Activated naive CD8-positive, alpha-beta T cell treated with anti-CD3 and anti-CD28 coated beads, Interleukin-2, amount 50 U/mL, for 16 hours (primary cell): ENCODE data around the gene LPCAT3.
"Not testable (repeated sequence)": the region's sequence is repeated elsewhere in the genome, so short reads cannot be mapped to it uniquely, and the experiment has no call there.

ENCODE experiments used
- DNase-seq: peaks from one replicate; pipeline ENCODE4 v3.0.0-alpha.2; 2020; ENCODE audit warnings: low read depth, low spot score

LPCAT3 gene

DNA sequence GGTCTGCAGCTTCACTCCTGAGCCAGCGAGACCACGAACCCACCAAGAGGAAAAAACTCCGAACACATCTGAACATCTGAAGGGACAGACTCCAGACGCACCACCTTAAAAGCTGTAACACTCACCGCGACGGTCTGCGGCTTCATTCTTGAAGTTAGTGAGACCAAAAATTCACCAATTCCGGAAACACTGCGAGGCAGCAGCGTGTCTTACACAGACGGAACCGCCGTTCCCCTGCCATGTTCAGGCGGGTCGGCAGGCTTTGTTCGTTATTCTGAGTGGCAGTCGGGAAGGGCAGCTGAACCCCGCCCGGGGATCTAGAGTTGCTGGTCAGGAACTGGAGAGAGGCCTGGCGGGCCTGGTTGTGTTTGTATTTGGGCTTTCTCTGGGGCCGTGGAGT lies 20.3 kb upstream of the LPCAT3 start:
- DNase-seq: no peak

DNA sequence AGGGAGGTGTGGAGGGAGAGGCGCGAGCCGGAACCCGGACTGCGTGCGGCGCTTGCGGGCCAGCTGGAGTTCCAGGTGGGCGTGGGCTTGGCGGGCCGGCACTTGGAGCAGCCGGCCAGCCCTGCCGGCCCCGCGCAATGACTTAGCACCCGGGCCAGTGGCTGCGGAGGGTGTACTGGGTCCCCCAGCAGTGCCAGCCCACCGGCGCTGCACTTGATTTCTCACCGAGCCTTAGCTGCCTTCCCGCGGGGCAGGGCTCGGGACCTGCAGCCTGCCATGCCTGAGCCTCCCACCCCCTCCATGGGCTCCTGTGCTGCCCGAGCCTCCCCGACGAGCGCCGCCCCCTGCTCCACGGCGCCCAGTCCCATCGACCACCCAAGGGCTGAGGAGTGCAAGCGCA lies 19.1 kb upstream of the LPCAT3 start:
- DNase-seq: not testable (repeated sequence)

- DNase-seq: no peak
These were observed 17.2 kb upstream of the LPCAT3 start for GRCh38 chr12:7035463-7035862.

DNA sequence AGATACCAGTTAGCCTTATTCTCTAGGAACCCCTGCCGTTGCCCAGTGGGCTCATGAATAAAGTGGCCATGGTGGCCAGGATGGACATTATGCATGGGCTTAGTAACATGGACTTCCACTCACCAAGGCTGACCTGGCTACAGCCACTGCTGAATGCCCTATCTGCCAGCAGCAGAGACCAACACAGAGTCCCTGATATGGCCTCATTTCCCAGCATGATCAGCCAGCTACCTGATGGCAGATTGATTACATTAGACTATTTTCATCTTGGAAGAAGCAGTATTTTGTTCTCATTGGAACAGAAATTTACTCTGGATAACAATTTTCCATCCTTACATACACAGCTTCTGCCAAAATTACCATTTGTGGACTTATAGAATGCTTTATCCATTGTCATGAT lies 16.2 kb upstream of the LPCAT3 start:
- DNase-seq: no peak

DNA sequence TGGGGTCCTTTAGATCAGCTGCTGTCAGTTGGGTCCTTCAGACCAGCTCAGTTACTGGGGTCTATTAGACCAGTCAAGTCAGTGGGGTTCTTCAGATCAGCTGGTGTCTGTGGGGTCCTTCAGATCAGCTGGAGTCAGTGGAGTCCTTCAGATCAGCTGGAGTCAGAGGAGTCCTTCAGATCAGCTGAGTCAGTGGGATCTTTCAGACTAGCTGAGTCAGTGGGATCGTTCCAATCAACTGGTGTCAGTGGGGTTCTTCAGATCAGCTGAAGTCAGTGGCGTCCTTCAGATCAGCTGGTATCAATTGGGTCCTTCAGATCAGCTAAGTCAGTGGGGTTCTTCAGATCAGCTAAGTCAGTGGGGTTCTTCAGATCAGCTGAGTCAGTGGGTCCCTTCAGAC lies 14.7 kb upstream of the LPCAT3 start:
- no peak for DNase-seq

DNA sequence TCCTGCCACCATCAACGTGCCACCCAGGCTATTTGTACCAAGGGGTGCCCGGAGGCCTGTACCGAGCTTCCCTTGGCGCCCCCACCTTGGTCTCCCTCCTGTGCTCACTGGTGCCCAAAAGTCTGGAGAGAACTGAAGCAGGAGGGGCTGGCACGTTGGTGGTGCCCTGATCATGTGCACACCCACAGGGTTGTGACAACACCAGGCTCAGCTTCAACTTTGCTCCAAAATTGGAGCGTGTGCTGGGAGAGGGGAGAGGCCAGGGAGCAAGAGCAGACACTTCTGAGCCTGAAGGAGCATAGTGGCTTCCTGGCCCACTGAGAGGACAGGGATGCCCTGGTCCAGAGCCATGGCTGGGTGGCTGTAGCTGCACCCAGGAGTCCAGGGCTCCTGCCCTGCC lies 13.0 kb upstream of the LPCAT3 start:
- DNase-seq: no peak

DNA sequence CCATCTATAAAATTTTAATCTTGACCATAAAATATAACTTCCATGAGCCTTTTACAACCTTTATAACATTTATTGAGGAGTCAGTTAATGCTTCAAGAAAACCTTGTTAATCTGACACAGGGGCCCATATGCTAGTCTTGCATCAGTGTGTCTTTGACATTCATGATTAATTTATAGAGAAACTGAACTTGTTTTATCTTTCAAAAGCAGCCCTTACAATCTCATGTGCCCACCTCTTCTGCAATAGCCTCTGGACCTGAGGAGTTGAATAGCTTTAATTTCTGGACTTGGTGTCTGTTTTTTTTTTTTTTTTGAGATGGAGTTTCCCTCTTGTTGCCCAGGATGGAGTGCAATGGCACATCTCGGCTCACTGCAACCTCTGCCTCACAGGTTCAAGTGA lies 8.6 kb upstream of the LPCAT3 start:
- no peak for DNase-seq

- DNase-seq: no peak
These were observed 4.8 kb upstream of the LPCAT3 start for GRCh38 chr12:7023114-7023513.

DNA sequence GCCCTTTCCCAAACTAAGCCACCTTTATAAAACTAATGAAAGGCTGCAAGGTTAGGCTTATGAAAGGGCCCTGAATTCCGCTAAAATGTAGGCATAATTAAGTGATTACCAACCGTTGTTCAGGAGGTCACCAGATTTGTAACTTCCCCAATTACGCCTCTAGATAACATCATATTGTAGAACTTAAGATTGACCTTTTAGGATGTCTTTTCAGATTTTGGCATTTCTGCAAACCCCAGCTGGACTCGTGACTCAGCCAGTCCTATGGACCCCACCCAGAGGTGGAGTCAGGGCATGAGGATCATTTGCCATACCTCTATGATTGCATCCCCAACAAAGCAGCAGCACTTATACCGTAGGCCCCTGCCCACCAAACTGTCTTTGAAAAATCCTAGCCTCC lies 3.7 kb upstream of the LPCAT3 start:
- no peak for DNase-seq

GRCh38 chr12:7019043-7019569 lies 830 bp upstream of the LPCAT3 start:
- DNase-seq: no peak

- no peak for DNase-seq
These were observed 366 bp downstream of the LPCAT3 start for GRCh38 chr12:7017870-7018349.

- DNase-seq: no peak
These were observed 1.2 kb downstream of the LPCAT3 start for GRCh38 chr12:7016958-7017571.

GRCh38 chr12:7015555-7016370 lies 2.5 kb downstream of the LPCAT3 start:
- no peak for DNase-seq

DNA sequence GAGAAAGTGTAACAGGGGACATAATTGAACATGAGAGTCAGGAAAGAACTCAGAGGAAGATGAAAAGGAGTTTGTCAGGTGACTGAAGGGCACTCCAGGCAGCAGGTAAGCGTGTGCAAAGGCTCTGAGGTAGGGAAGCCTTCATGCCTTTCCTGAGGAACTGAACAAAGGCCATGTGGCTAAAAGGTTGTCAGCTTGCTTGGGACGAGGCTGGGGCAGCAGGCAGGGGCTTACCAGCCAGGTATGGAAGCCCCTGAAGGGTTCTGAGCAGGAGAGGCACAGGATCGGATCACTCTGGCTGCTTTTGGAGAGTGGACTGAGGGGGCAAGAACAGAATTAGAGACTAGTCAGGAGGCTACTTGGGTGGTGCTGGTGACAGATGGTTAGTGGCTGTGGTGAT lies 5.2 kb downstream of the LPCAT3 start:
- DNase-seq: no peak

DNA sequence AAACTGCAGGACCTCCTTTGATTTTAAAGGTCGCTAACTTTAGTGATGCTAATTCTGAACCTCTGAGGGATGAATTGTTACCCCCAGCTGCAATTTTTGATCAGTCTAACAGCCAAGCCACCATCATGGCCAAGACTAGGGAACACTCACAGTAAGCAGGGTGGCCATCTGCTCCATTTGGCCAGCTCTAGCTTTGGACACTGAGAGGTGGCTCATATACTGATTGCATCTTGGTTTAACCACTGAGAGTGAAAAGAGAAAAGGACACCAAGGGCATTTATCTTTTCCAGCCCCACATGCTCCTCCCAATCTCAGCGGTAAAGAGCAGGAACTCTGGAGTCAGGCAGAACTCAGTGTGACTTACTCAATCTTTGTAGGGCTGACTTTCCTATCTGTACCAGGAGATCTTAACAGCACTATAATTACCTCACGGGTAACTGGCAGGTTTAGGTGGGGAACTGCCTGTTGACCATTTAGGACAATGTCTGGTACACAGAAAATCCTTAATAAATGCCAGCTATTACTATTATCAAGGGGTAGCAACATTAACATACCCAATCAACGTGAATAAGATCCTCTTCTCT lies 6.2 kb downstream of the LPCAT3 start:
- no peak for DNase-seq

DNA sequence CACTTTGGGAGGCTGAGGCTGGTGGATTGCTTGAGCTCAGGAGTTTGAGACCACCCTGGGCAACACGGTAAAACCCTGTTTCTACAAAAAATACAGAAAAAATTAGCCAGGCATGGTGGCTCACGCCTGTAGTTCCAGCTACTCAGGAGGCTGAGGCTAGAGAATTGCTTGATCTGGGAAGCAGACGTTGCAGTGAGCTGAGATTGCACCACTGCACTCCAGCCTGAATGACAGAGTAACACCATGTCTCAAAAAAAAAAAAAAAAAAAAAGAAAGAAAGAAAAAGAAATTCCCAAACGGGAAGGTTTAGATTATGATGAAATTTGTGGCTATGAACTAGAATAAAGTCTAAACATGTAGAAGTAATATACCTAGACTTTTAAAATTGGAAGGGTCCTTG lies 6.9 kb downstream of the LPCAT3 start:
- not testable (repeated sequence) for DNase-seq

DNA sequence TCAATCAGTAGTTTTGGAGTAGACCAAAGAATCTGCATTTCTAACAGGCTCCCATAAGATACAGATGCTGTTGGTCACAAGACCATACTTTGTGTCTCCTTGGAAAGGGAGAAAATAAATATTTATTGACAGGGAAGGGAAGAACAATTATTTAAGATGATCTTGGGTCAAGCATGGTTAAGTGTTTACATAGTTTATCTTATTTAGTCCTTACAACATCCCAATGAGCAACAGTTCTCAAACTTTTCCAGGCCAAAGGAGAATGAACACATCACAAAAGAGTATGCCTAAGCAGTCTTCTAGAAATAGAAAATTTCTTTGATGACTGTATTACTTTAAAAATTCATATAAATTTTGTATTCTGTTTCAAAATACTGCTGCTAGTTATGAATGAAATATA lies 8.8 kb downstream of the LPCAT3 start:
- no peak for DNase-seq

- DNase-seq: no peak
These were observed 9.4 kb downstream of the LPCAT3 start for GRCh38 chr12:7008864-7009263.

DNA sequence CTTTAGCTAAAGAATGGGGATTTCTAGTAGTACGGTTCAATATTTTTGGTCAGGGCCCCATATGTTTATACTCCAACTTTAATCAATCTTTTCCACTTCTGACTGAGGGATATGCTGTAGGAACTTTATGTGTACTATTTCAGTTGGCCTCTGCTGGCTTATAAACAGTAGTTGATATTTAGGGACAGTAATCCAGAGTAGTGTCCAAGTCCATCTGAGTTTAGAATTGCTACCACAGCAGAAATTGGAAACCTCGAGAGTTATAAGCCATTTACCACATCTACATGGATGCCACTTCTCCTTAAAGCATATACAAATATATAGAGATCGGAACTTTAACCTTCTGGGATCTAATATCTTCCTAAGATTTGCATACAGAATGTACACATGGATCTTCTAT lies 11.6 kb downstream of the LPCAT3 start:
- DNase-seq: no peak

DNA sequence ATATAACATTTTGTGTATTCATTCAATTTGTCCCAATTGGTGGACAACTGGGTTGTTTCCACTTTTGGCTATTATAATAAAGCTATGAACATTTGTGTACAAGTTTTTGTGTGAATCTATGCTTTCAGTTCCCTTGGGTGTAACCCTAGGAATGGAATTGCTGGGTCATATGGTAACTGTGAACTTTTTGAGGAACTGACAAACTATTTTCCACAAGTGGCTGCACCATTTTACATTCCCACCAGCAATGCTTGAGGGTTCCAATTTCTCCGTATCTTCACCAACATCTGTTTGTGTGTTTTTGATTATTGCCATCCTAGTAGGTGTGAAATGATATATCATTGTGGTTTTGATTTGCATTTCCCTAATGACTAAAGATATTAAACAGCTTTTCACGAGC lies 13.0 kb downstream of the LPCAT3 start:
- no peak for DNase-seq

DNA sequence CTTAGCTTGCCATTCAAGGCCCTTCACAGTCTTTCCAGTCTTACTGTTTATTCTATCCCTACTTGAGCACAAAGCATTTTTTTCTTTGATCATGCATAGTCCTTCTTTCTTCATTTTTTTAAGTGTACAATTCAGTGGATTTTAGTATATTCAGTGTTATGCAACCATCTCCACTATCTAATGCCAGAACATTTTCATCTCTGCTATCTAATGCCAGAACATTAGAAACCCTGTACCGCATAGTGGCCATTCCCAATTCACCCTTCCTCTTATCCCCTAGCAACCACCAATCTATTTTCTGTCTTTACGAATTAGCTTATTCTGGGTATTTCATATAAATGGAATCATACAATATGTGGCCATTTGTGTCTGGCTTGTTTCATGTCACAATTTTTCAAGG lies 13.4 kb downstream of the LPCAT3 start:
- no peak for DNase-seq

DNA sequence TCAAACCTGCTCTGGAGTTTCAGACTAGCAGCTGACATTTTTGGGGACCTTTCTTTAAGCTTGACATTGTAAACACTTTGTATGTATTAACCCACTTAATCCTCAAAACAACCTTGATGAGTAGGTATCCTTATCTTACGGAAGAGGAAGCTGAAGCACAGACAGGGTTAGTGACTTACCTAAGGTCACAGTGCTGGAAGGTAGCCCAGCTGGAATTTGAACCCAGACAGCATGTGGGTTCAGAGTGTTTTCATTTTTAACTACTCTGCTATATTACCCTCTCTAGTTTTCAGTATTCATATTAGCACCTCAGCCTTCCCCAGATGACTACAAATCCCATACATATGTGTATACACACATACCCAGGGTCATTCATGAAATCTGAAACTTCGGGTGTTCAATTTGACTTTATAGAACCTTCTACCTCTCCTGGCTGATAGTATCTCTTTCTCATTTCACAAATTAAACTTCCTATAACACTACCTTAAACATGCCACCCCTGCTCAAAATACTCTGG lies 13.9 kb downstream of the LPCAT3 start:
- no peak for DNase-seq
